HG02973 (cell line): ENCODE measurements around the gene GCNT1.
"Not testable (repeated sequence)": the region's sequence is repeated elsewhere in the genome, so short reads cannot be mapped to it uniquely, and the experiment has no call there.

Source experiments
- ATAC-seq: cut with Tn5 transposase; IDR thresholded peaks from one replicate; pipeline ENCODE4 v1.9.1; 2021; ENCODE audit warnings: moderate library complexity; ENCODE audit not compliant: unreplicated experiment

GCNT1 gene

GRCh38 chr9:76441551-76442322 is 17.2 kb upstream of the GCNT1 start:
- ATAC-seq, result peak; percentile 56

- no peak for ATAC-seq
Measured at GRCh38 chr9:76443887-76444286, 15.1 kb upstream of the GCNT1 start.

- no peak for ATAC-seq
Measured at GRCh38 chr9:76444322-76444929, 14.6 kb upstream of the GCNT1 start.

- no peak for ATAC-seq
Measured at GRCh38 chr9:76445976-76446375, 13.0 kb upstream of the GCNT1 start.

GRCh38 chr9:76448501-76448900 is 10.5 kb upstream of the GCNT1 start:
- no peak for ATAC-seq

- no peak for ATAC-seq
Measured at GRCh38 chr9:76451234-76451633, 7.7 kb upstream of the GCNT1 start.

GRCh38 chr9:76452839-76453238 is 6.1 kb upstream of the GCNT1 start:
- no peak for ATAC-seq

GRCh38 chr9:76453785-76454184 is 5.2 kb upstream of the GCNT1 start:
- ATAC-seq, result no peak

- no peak for ATAC-seq
Measured at GRCh38 chr9:76454311-76454710, 4.7 kb upstream of the GCNT1 start.

- ATAC-seq, result peak; percentile 25
Measured at GRCh38 chr9:76456202-76456926, 2.6 kb upstream of the GCNT1 start.

GRCh38 chr9:76459694-76460635 is 983 bp downstream of the GCNT1 start:
- ATAC-seq, result no peak

- no peak for ATAC-seq
Measured at GRCh38 chr9:76462126-76462525, 3.1 kb downstream of the GCNT1 start.

GRCh38 chr9:76463211-76463610 is 4.2 kb downstream of the GCNT1 start:
- peak; percentile 36 for ATAC-seq

- no peak for ATAC-seq
Measured at GRCh38 chr9:76464706-76465105, 5.7 kb downstream of the GCNT1 start.

- no peak for ATAC-seq
Measured at GRCh38 chr9:76465442-76466298, 6.7 kb downstream of the GCNT1 start.

- ATAC-seq, result no peak
Measured at GRCh38 chr9:76466299-76466605, 7.3 kb downstream of the GCNT1 start.

GRCh38 chr9:76474419-76474818 is 15.4 kb downstream of the GCNT1 start:
- ATAC-seq, result no peak

GRCh38 chr9:76475686-76476085 is 16.7 kb downstream of the GCNT1 start:
- ATAC-seq, result no peak

- not testable (repeated sequence) for ATAC-seq
Measured at GRCh38 chr9:76477818-76478217, 18.8 kb downstream of the GCNT1 start.

- ATAC-seq, result no peak
Measured at GRCh38 chr9:76478226-76478625, 19.2 kb downstream of the GCNT1 start.
